GM18511 (cell line): ENCODE results near the gene VAMP7.
A peak's percentile ranks its signal among the peaks of the same experiment; 100 is the strongest.
"Not testable (repeated sequence)": the region's sequence is repeated elsewhere in the genome, so short reads cannot be mapped to it uniquely, and the experiment has no call there.

Experiments used
- ATAC-seq: cut with Tn5 transposase; IDR thresholded peaks from one replicate; pipeline ENCODE4 v1.9.1; 2021; ENCODE audit warnings: mild to moderate bottlenecking, moderate library complexity; ENCODE audit not compliant: unreplicated experiment

VAMP7 gene

GRCh38 chrX:155900765-155901164, 19.6 kb downstream of the VAMP7 start:
- ATAC-seq: no peak

- ATAC-seq: not testable (repeated sequence)
These were observed 26.5 kb downstream of the VAMP7 start for GRCh38 chrX:155907661-155908060.

GRCh38 chrX:155923200-155923599, 42.1 kb downstream of the VAMP7 start:
- ATAC-seq: no peak

- not testable (repeated sequence) for ATAC-seq
These were observed 49.9 kb downstream of the VAMP7 start for GRCh38 chrX:155930852-155931618.

- no peak for ATAC-seq
These were observed 57.0 kb downstream of the VAMP7 start for GRCh38 chrX:155938132-155938531.

- no peak for ATAC-seq
These were observed 68.0 kb downstream of the VAMP7 start for GRCh38 chrX:155949098-155949497.

GRCh38 chrX:155951237-155951789, 70.2 kb downstream of the VAMP7 start:
- no peak for ATAC-seq

- ATAC-seq: no peak
These were observed 71.9 kb downstream of the VAMP7 start for GRCh38 chrX:155953055-155953454.

- no peak for ATAC-seq
These were observed 73.6 kb downstream of the VAMP7 start for GRCh38 chrX:155954793-155955192.

GRCh38 chrX:155956099-155956498, 75.0 kb downstream of the VAMP7 start:
- ATAC-seq: no peak

GRCh38 chrX:155956649-155957048, 75.5 kb downstream of the VAMP7 start:
- no peak for ATAC-seq

- ATAC-seq: no peak
These were observed 76.7 kb downstream of the VAMP7 start for GRCh38 chrX:155957843-155958242.

- no peak for ATAC-seq
These were observed 78.0 kb downstream of the VAMP7 start for GRCh38 chrX:155959018-155959587.

- ATAC-seq: no peak
These were observed 81.8 kb downstream of the VAMP7 start for GRCh38 chrX:155962906-155963305.

GRCh38 chrX:155966876-155967275, 85.7 kb downstream of the VAMP7 start:
- ATAC-seq: peak; percentile 67

- ATAC-seq: no peak
These were observed 86.6 kb downstream of the VAMP7 start for GRCh38 chrX:155967653-155968325.

- ATAC-seq: no peak
These were observed 87.1 kb downstream of the VAMP7 start for GRCh38 chrX:155968326-155968661.

GRCh38 chrX:155968791-155969190, 87.6 kb downstream of the VAMP7 start:
- no peak for ATAC-seq

- ATAC-seq: not testable (repeated sequence)
These were observed 90.5 kb downstream of the VAMP7 start for GRCh38 chrX:155971658-155972057.

GRCh38 chrX:155972241-155972640, 91.1 kb downstream of the VAMP7 start:
- not testable (repeated sequence) for ATAC-seq

GRCh38 chrX:155983326-155983725, 102.2 kb downstream of the VAMP7 start:
- ATAC-seq: no peak

- ATAC-seq: no peak
These were observed 104.1 kb downstream of the VAMP7 start for GRCh38 chrX:155985208-155985607.
